Muscle layer of duodenum (tissue), 2 donors: Measurements from ENCODE around the gene CATSPERE.

ENCODE experiments used
- H3K27ac ChIP-seq: one replicate; pipeline ENCODE4 v1.7.0; 2013; ENCODE audit warnings: mild to moderate bottlenecking, low read length
- H3K27me3 ChIP-seq: one replicate; pipeline ENCODE4 v1.7.0; 2013; ENCODE audit warnings: low read depth, mild to moderate bottlenecking, control low read depth, low read length
- H3K36me3 ChIP-seq, 2 donors: one replicate each; pipeline ENCODE4 v1.7.0; 2013; ENCODE audit warnings: low read length in 2 of 2, control low read depth in 1 of 2, mild to moderate bottlenecking in 1 of 2; ENCODE audit not compliant: insufficient read depth in 2 of 2, control insufficient read depth in 1 of 2
- H3K4me1 ChIP-seq, 2 donors: one replicate each; pipeline ENCODE4 v1.7.0; 2013; ENCODE audit warnings: low read length in 2 of 2, mild to moderate bottlenecking in 2 of 2, control low read depth in 1 of 2, moderate library complexity in 1 of 2; ENCODE audit not compliant: insufficient read depth in 2 of 2, control insufficient read depth in 1 of 2
- H3K4me3 ChIP-seq, 2 donors: one replicate each; pipeline ENCODE4 v1.7.0; 2013; ENCODE audit warnings: low read length in 2 of 2, low read depth in 1 of 2, mild to moderate bottlenecking in 1 of 2
- H3K9me3 ChIP-seq, 2 donors: one replicate each; pipeline ENCODE4 v1.7.0; 2013; ENCODE audit warnings: low read length in 2 of 2, control low read depth in 1 of 2, mild to moderate bottlenecking in 1 of 2; ENCODE audit not compliant: control insufficient read depth in 1 of 2
- donor health status: healthy.

Gene CATSPERE, protein sequence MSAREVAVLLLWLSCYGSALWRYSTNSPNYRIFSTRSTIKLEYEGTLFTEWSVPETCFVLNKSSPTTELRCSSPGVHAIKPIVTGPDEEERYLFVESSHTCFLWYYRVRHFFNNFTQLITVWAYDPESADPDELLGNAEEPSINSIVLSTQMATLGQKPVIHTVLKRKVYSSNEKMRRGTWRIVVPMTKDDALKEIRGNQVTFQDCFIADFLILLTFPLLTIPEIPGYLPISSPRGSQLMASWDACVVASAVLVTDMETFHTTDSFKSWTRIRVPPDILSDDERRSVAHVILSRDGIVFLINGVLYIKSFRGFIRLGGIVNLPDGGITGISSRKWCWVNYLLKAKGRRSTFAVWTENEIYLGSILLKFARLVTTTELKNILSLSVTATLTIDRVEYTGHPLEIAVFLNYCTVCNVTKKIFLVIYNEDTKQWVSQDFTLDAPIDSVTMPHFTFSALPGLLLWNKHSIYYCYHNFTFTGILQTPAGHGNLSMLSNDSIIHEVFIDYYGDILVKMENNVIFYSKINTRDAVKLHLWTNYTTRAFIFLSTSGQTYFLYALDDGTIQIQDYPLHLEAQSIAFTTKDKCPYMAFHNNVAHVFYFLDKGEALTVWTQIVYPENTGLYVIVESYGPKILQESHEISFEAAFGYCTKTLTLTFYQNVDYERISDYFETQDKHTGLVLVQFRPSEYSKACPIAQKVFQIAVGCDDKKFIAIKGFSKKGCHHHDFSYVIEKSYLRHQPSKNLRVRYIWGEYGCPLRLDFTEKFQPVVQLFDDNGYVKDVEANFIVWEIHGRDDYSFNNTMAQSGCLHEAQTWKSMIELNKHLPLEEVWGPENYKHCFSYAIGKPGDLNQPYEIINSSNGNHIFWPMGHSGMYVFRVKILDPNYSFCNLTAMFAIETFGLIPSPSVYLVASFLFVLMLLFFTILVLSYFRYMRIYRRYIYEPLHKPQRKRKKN

DNA sequence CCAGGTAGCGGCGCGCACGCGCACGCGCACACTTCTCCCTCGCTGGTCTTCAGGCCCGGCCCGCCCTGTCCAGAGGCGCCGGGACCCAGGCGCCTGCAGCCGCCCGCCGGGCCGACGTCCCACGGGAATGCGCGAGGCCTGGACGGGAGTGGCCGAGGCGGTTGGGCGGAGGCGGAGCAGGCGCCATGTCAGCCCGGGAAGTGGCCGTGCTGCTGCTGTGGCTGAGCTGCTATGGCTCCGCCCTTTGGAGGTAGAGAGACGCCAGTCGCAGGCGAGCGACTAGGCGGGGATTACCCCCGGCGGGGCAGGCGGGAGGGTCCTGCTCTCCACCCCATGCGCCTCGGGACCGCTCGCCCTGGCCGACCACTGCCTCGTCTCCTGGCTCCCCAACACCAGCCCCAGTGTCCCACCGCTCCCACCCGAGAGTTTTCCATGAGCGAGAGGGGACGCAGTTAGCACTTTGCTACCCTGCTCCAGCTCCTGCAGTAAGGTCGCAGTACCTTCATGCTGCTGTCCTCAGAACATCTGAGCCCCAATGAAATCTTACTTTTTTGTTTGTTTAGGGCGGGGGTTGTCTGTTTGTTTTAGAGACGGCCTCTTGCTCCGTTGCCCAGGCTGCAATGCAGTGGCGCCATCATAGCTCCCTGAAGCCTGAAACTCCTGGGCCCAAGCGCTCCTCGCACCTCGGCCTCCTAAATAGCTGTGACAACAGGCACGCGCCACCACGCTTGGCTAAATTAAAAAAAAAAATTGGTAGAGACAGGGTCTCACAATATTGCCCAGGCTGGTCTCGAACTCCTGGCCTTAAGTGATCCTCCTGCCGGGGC, at the start of gene CATSPERE:
TSS of gene CATSPERE (plus strand) at position 29 of the 827 bp plus-strand sequence. CDS start at position 186, 157 bp downstream.
- Histone ChIP-seq H3K27ac (peak within 1 kb of the TSS; percentile 58), H3K27me3 (no peaks in the 10 kb centered on the region), H3K4me1 (peaks cover 0 to 11% of the 10 kb centered on the region in 2 donors), H3K4me3 (peak within 1 kb of the TSS; percentile 64 to 90), H3K36me3 (no peaks in the 10 kb centered on the region), H3K9me3 (no peaks in the 10 kb centered on the region)

DNA sequence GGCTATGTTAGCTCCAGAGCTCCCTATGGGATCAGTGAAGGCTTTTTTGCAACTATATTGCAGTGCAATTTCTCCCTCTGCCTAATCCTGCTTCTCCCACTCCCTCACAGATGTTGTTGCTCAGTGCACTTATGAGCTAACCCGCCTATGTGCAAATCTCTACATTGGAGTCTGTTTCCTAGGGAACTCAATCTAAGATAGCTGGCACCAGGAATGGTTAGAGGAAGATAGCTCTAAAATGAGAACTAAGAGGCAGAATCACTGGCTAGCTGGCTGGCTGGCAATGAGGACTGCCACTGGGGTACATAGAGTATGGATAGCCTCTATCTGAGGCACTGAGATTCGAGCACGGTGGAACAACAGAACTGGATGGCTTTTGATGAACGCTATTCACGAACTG, 48.9 kb upstream of the CATSPERE start:
- peaks cover 61 to 76% of the 10 kb centered on the region in 2 donors for H3K36me3 ChIP-seq

DNA sequence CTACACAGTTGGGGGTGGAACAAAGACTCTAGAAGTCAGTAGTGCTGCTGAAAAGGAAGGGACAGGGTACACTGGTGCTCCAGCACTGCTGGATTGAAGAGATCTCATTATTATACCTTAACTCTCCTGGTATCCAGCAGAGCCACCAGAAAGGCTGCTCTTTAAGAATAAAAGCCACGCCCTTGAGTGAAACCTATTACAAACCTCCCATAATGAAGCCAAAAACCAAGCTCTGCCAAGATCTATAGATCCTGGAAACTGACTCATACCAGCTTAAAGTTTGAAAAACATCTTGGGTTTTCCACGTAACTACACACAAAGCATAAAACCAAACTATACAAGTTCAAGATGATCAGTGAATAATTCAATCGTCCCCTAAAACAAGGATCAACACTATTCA, 47.3 kb upstream of the CATSPERE start:
- no peaks in the 10 kb centered on the region for H3K4me1 ChIP-seq
- H3K4me3 ChIP-seq = no peak overlapping the region
- H3K27ac ChIP-seq = no peak overlapping the region
- peaks cover 66 to 76% of the 10 kb centered on the region in 2 donors for H3K36me3 ChIP-seq
- no peaks in the 10 kb centered on the region for H3K9me3 ChIP-seq
- H3K27me3 ChIP-seq = no peaks in the 10 kb centered on the region

More for the DNA sequence above, 48.9 kb upstream of the CATSPERE start:
- Histone ChIP-seq H3K4me3 (no peak overlapping the region), H3K27me3 (no peaks in the 10 kb centered on the region), H3K27ac (no peak overlapping the region), H3K9me3 (no peaks in the 10 kb centered on the region), H3K4me1 (no peaks in the 10 kb centered on the region)

DNA sequence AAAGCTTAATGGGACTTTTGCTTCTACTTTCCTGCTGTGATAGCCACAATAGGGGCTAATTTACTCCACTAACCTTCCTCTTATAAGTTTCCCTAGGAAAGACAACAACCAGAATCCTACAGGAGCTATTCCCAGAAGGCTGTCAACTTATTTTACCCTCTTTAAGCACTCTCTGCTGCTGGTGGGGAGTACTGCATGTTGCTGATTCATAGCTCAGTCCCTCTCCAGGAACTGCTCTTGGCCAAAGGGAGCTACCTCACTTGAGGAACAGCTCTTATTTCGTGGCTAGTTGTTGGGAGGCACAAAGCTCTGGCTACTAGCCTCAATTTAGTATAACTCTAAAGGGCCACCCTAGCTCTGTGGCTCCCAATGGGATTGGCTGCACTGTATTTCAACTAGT, 46.5 kb upstream of the CATSPERE start:
- Histone ChIP-seq H3K9me3 (no peaks in the 10 kb centered on the region), H3K27ac (no peak overlapping the region), H3K4me1 (no peaks in the 10 kb centered on the region), H3K4me3 (no peak overlapping the region), H3K36me3 (peaks cover 72 to 79% of the 10 kb centered on the region in 2 donors), H3K27me3 (no peaks in the 10 kb centered on the region)

DNA sequence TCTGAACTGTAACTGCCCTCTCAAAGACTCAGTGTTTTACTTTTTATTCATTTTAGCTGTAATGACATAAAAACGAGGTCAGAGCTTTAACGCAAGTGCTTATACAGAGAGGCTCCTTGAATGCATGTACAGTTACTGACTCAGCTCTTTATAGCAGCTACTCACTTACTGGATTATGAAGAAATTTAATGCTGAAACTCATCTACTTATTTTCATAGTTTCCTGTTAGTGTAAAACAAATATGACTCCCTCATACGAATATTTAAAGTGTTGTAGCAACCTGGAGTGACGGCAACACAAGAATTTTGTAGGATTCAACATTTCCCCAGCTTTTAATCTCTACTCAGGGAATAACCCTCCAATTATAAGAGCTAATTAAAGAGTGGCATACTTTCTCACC, 42.0 kb upstream of the CATSPERE start:
- peaks cover 62% of the 10 kb centered on the region in 2 donors for H3K36me3 ChIP-seq
- no peak overlapping the region for H3K27ac ChIP-seq
- H3K9me3 ChIP-seq = no peaks in the 10 kb centered on the region
- no peaks in the 10 kb centered on the region for H3K4me1 ChIP-seq
- no peaks in the 10 kb centered on the region for H3K27me3 ChIP-seq
- H3K4me3 ChIP-seq = no peak overlapping the region

DNA sequence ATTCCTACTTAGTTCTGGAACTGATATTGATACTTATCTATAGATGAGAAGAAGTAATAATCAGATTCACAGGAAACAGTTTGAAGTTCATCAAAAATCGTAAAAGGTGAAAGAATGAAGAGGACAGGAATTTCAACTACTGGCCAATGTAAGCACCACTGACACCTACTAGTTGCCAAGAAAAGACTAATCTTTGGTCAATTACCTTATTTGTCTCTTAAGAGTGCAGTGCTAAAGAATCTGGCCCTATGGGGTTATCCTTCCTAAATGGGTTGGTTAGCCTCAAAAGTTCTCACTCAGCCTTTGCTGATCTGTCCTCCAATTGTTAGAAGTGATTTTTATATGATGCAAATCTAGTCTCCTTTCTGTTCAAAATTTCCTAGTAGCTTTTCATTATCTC, 38.9 kb upstream of the CATSPERE start:
- no peaks in the 10 kb centered on the region for H3K9me3 ChIP-seq
- peaks cover 30 to 37% of the 10 kb centered on the region in 2 donors for H3K36me3 ChIP-seq
- no peak overlapping the region for H3K4me3 ChIP-seq
- no peaks in the 10 kb centered on the region for H3K27me3 ChIP-seq
- H3K27ac ChIP-seq = no peak overlapping the region
- no peaks in the 10 kb centered on the region for H3K4me1 ChIP-seq

DNA sequence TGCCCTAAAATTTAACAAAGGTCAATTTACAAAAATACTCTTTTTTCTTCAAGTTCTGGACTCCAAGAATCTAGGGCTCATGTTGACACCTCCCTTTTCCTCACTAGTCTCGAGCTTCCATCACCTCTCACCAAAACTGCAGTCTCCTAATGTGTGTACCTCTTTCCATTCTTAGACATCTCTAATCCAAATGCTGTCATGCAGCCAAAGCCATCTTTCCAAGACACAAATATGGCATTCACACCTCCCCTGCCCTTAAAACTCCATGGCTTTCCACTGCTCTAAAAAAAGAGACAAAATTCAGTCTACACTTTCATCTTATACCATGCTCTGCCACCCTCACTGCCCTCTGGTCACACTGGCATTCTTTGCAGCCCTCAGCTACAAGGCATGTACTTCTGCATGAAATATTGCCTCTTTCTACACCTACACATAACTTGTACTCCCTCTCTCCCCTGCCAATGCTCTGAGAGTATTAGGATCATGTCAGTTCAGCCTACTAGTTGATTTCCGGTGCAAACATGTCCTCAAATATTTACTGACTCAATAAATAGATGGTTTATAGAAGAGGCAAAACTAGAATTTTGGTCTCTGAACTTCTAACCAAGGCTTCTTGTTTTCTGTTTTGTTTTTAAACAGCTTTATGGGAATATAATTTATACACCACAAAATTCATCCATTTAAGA, 36.3 kb upstream of the CATSPERE start:
- Histone ChIP-seq H3K4me1 (no peaks in the 10 kb centered on the region), H3K4me3 (no peak overlapping the region), H3K9me3 (no peaks in the 10 kb centered on the region), H3K27ac (no peak overlapping the region), H3K27me3 (no peaks in the 10 kb centered on the region), H3K36me3 (peaks cover 15 to 24% of the 10 kb centered on the region in 2 donors)

DNA sequence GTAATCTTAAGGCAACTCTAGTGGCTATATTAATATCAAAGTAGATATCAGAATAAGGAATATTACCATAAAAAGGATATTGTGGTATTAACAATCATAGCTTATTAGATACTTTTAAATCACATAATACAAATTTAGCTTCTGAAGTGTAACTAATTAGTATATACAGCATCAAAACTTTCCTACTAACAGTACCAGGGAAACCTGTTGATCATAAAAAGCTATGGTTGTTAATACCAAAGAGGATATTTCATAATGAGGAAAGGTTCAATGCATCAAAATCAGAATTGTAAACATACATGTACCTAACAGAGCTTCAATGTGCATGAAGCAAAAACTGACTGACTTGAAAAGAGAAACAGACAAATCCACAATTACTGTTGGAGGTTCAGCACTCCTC, 33.4 kb upstream of the CATSPERE start:
- H3K9me3 ChIP-seq = no peaks in the 10 kb centered on the region
- no peak overlapping the region for H3K27ac ChIP-seq
- H3K36me3 ChIP-seq = peaks cover 9 to 23% of the 10 kb centered on the region in 2 donors
- no peaks in the 10 kb centered on the region for H3K27me3 ChIP-seq
- H3K4me3 ChIP-seq = no peak overlapping the region
- no peaks in the 10 kb centered on the region for H3K4me1 ChIP-seq

DNA sequence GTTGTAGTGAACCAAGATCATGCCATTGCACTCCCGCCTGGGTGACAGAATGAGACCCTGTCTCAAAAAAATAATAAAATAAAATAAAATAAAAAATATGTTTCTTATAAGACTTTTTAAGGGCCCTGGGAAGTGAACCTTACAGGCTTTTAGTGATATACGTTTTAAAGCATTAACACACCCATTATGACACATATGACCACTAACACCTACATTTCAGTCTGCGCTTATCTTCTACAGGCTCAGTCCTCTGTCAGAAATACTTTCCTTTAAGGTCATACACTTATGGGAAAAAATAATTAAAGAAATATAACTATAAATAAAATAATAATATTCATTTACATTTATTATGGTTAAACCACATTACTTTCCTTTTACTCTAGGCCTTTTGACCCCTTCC, 31.3 kb upstream of the CATSPERE start:
- Histone ChIP-seq H3K4me3 (no peak overlapping the region), H3K4me1 (no peaks in the 10 kb centered on the region), H3K27ac (no peak overlapping the region), H3K9me3 (no peaks in the 10 kb centered on the region), H3K36me3 (peaks cover 8 to 11% of the 10 kb centered on the region in 2 donors), H3K27me3 (no peaks in the 10 kb centered on the region)

DNA sequence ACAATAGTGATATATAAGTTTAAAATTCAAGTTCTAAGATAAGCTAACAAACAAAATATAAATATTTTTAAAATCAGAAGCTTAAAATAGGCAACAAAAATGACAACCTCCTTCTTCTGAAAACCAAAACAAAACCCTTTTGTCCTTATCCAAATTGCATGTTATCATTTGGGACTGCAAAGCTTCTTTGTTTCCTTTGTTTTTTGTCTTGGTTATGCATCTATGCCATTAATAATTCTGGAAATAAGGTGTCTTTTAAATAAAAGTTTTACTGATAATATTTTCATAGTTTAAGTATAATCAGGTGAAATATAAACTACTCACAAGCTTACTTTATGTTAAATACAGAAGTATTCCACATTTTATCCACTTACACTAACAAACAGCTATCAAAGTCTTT, 29.9 kb upstream of the CATSPERE start:
- no peak overlapping the region for H3K27ac ChIP-seq
- H3K4me1 ChIP-seq = peaks cover 0 to 6% of the 10 kb centered on the region in 2 donors
- H3K36me3 ChIP-seq = peaks cover 15 to 18% of the 10 kb centered on the region in 2 donors
- H3K27me3 ChIP-seq = no peaks in the 10 kb centered on the region
- no peaks in the 10 kb centered on the region for H3K9me3 ChIP-seq
- H3K4me3 ChIP-seq = no peak overlapping the region
